NAMALWA (cell line): ENCODE data around the gene SOX6.

Source experiments
- DNase-seq: peaks from one replicate; pipeline ENCODE4 v3.0.0-alpha.2; 2015; ENCODE audit warnings: low spot score

SOX6 gene

GRCh38 chr11:16186680-16187079 is 169.7 kb downstream of the SOX6 start:
- DNase-seq = no peak

DNA sequence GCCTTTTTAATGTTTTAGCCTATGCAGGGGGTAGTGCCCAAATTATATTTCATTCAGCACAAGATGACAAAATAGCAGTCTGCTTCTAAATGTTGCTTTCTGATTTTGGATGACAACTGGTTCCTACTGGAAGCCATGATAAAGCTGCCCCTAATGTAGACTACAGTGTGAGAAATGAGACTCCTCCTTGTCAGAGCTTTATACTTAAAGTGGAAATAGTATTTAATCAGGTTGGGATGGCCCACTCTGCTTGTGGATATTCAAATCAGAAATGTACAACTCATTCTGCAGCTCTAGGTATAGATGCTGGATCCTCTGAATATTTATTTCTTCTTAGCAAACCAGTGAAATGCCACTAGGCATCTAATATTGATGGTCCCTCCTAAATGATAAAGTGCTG is 171.3 kb downstream of the SOX6 start:
- DNase-seq = no peak

DNA sequence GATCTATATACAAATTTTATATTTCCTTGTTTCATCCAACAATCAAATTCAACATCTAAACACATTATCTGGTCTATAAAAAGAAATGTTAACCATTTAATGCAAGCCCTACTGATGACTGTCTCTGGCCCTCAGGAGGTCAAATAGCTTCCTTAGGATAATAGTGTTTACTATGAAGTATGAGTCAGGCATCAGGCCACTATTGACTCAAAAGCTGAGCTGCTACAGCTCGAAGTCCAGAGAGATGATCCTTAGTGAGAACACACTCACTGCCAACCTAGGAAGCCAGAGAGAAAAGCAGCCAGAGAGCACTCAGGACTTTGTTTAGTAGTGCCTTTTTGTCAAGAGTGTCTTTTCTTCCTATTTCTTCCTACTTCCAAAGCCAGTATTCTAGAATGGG is 171.8 kb downstream of the SOX6 start:
- no peak for DNase-seq

DNA sequence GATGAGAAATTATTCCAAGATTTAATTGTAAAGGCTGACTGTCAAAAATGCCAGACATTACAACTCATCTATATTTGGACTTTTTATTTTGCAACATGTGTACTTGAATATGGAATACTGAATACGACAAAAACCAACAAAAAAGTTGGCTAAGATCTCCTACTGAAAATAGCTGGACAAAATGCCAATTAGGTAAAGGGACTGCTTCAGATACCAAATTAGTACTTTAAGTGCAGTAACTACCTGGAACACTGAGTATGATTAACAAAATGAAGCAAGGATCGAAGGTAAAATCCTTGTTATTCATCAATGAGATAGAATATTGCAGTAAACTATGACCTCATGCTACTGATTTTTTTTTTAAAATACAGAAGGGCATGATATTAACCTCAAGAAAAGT is 173.8 kb downstream of the SOX6 start:
- DNase-seq = no peak

- DNase-seq = no peak
These were observed 175.5 kb downstream of the SOX6 start for GRCh38 chr11:16180868-16181267.

DNA sequence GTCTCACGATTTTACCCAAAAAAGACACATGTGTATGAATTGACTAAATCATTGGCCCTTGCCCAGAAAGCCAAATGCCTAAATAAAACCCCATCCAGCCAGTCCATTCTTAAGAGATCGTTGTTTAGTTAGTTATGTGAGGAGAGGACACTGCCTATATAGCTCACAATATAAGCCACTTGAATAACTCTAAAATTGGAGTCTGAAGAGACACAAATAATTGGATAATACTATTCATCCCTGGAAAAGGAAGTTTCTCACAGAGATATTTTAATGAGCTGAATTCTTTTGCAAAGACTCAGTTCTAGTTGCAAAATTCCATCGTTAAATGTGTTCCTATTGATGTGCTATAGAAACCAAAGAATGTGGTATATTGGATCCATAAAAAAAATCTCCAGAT is 176.7 kb downstream of the SOX6 start:
- no peak for DNase-seq

GRCh38 chr11:16178273-16178672 is 178.1 kb downstream of the SOX6 start:
- no peak for DNase-seq

DNA sequence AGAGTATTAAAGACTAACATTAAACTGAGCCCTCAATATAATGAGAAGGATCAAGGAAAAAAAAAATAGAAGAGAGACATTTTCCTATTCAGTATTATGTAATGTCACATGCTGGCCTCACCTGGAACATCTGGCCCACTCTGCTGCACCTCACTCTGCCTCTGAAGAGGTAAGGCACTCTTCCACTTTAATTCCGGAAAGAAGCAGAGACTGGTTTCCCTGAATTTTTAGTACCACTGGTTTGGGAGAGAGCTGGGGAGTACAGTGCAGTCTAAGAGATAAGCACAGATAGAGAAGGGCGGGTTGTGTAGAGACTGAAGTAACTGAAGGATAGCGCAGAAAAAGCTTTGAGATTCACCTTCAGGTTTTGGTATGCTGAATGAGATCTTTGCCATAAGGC is 178.7 kb downstream of the SOX6 start:
- no peak for DNase-seq

DNA sequence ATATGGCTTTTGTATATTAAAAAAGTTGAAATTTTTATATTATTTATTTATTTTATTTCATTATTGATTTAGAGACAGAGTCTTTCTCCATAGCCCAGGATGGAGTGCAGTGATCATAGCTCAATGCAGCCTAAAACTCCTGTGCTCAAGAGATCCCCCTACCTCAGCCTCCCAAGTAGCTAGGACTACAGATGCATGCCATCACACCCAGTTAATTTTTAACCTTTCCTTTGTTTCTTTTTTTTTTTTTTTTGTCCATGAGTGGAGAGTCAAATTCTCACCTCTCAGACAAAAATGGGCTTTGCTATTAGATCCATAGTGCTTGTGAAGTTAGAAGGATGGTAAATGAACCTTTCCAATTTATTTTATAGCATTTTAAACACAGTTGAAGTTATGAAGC is 182.5 kb downstream of the SOX6 start:
- DNase-seq = no peak

GRCh38 chr11:16171882-16172281 is 184.5 kb downstream of the SOX6 start:
- no peak for DNase-seq

GRCh38 chr11:16169956-16170847 is 186.1 kb downstream of the SOX6 start:
- no peak for DNase-seq

DNA sequence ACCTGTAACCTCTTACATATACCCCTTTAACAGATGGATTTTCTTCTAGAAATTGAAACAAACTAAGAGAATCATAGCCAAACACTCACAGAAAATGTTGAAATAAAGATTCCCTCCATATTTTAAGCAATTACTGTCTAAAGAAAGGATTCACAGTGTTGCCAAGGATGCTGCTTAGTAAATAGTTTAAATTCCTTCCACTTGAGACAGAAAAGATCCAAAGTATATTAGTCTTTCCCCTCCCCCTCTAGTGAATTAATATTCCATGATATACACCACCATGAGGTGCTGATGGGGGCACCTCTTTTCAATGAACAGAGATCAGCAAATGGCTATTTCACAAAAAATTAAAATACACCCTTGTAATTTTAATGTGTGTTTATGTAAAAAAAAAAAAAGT is 186.8 kb downstream of the SOX6 start:
- DNase-seq = no peak

DNA sequence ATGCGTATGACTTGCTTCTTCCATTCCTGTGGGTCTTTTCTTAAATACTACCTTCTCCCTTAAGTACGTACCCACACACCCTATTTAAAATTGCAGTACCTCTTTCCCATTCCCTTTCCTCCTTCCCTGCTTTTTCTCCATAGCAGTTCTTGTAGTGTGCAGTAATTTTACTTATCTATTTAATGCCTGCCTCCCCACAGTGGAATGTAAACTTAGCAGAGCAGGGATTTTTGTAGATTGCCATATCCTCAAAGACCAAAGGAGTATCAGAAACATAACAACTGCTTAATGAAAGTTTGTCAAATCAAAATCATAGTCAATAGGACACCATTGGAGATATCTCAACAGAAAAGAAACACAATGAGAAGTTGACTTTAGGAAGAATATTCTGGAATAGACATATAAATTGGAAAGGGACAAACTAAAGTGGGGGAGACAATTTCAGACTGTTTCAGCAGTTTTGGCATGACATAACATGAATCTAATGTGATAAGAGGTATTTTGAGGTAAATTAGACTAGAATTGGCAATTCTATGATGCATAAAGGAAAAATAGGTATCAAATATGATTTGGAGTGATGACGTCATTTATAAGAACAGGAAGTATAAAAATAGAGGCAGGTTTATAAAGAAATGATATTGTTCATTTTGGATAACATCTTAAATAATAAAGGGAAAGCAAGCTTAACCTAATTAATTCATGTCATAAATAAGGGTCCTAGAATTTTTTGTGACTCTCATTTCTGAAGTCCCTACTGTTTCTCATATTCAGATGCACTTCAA is 188.4 kb downstream of the SOX6 start:
- DNase-seq = no peak

DNA sequence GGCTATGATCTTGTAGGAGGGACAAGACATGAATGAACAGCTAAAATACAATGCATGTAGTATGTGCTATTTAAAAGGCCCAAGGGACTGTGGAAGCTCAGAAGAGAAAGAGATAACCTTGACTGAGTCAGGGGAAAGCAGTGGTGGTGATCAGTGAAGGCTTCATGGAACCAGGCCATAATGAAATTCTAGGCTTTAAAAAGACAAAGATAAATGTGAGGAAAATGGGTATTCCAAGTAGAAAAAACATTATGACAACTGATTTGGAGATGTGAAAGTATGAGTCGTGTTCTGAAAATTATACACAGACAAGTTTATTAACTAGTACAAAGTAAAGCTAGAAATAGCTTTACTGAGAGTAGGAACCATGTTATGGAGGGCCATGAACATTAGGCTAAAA is 189.8 kb downstream of the SOX6 start:
- DNase-seq = no peak

- DNase-seq = no peak
These were observed 196.2 kb downstream of the SOX6 start for GRCh38 chr11:16160146-16160545.

GRCh38 chr11:16158426-16158994 is 197.8 kb downstream of the SOX6 start:
- DNase-seq = no peak

- no peak for DNase-seq
These were observed 199.0 kb downstream of the SOX6 start for GRCh38 chr11:16157327-16157726.

GRCh38 chr11:16155448-16155847 is 200.9 kb downstream of the SOX6 start:
- no peak for DNase-seq

DNA sequence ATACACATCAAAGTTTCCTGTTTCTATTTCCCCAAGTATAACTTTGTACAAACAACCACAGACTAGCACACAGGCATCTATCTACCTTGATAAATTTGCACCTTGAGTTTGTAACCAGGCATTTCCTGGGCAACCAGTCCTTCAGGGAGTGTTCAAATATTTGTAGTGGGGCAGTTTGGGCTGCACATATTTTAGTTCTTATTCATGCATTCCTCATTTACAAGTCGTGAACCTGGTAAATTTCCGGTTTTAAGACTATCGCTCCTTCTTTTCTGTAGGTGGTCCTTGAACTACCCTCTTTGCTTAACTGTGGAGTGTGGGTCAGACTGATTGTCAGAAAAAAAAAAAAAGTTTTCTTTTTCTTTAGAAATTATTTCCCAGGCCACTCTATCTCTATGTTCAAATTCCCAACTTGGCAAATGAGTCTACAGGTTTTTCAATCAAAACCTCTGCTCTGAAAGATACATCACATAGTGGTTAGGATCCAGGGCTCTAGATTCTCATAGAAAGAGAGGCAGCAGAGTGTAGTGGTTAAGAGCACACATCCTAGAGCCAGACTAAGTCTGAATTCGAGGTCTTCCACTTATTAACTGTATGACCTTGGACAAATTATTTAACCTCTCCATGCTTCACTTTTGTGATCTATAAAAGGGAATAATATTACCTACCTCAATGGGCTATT is 201.5 kb downstream of the SOX6 start:
- DNase-seq = no peak

DNA sequence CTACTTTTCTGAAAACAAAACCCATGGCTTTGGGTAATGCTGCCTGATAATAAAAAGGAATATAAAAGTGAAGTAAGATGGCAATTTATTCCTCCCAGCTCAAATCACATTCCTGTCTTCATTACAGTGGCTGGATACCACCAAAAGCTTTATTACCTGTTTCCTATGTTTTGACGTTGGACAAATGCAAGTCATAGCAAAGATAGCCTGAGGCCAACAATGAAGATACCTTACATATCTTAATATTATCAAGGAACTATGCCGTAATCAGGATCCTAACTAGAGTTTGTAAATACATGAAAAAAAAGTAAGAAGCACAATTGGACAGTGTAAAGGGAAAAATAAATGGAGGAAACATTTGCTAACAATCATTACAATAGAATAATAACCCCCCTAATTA is 202.4 kb downstream of the SOX6 start:
- DNase-seq = no peak

- no peak for DNase-seq
These were observed 205.2 kb downstream of the SOX6 start for GRCh38 chr11:16151138-16151537.

- DNase-seq = no peak
These were observed 206.9 kb downstream of the SOX6 start for GRCh38 chr11:16149476-16149875.
